ENCODE data around the gene SLC6A20. TPM values are rescaled to one million over a fixed set of nuclear protein-coding genes. Genes with fewer than 3 reads are reported as not detected.

SLC6A20 gene
- total and polyA plus RNA-seq, 2 experiments from 2014 or later, result 0.05 to 0.14 TPM

- peaks cover 77% of the 10 kb centered on the region for H3K36me3 Mint-ChIP-seq (ENCODE audit: low read depth)
- H3K4me1 Mint-ChIP-seq, result peaks cover 51% of the 10 kb centered on the region
- no peaks in the 10 kb centered on the region for H3K9me3 Mint-ChIP-seq
- Histone ChIP-seq H3K79me2 (replicated peaks; ENCODE audit: insufficient read depth) (0 out of 2 replicates have a peak, but pooled peaks cover 4% of the 10 kb centered on the region), H4K20me1 (replicated peaks; ENCODE audit: insufficient read depth) (no peaks in the 10 kb centered on the region; the same call in 1 of the 2 replicates), H3K27ac (ENCODE audit: low read depth) (peak overlapping the region; percentile 57), H2AFZ (no peak overlapping the region), H3K4me2 (peak overlapping the region; percentile 25), H3K9me2 (ENCODE audit: insufficient read depth) (no peaks in the 10 kb centered on the region), H3K36me3 (ENCODE audit: insufficient read depth) (peaks cover 52% of the 10 kb centered on the region), H3K27me3 (ENCODE audit: insufficient read depth) (no peaks in the 10 kb centered on the region), H3K4me3 (no peak overlapping the region), H3K4me1 (ENCODE audit: insufficient read depth) (peaks cover 45% of the 10 kb centered on the region), H3F3A (replicated peaks; ENCODE audit: low read depth) (no peaks in the 10 kb centered on the region)
- H3K27ac Mint-ChIP-seq, result peak overlapping the region; percentile 84
- ATAC-seq, result peak; percentile 56
- no peak for TF ChIP-seq ZNF114 (CRISPR knock-in tag; IDR thresholded peaks at IDR 0.05)
- no peak for TF ChIP-seq ZNF462 (CRISPR knock-in tag; IDR thresholded peaks at IDR 0.05)
- no peak for TF ChIP-seq EZH2phosphoT487 (IDR thresholded peaks at IDR 0.05; ENCODE audit: unreplicated experiment)
- H3K27me3 Mint-ChIP-seq (ENCODE audit: insufficient read depth, low read depth, poor library complexity), result peaks cover 10% of the 10 kb centered on the region
- DNase-seq (ENCODE audit: low spot score), result peak; percentile 32
- H3K4me3 Mint-ChIP-seq, result peak overlapping the region; percentile 17
These were observed 56.3 kb downstream of the SLC6A20 start for GRCh38 chr3:45739991-45740390.

GRCh38 chr3:45737234-45737633 lies 59.1 kb downstream of the SLC6A20 start:
- DNase-seq (ENCODE audit: low spot score), result no peak
- ATAC-seq, result peak; percentile 75
- peaks cover 81% of the 10 kb centered on the region for H3K36me3 Mint-ChIP-seq (ENCODE audit: low read depth)

More at GRCh38 chr3:45737234-45737633, 59.1 kb downstream of the SLC6A20 start:
- Histone ChIP-seq H3K27ac (ENCODE audit: low read depth) (no peak overlapping the region), H3K36me3 (ENCODE audit: insufficient read depth) (peaks cover 44% of the 10 kb centered on the region), H3K79me2 (replicated peaks; ENCODE audit: insufficient read depth) (no peaks in the 10 kb centered on the region), H2AFZ (no peak overlapping the region), H3K27me3 (ENCODE audit: insufficient read depth) (no peaks in the 10 kb centered on the region), H3K4me3 (no peak overlapping the region), H3K4me1 (ENCODE audit: insufficient read depth) (peaks cover 41% of the 10 kb centered on the region), H3K4me2 (no peak overlapping the region), H3F3A (replicated peaks; ENCODE audit: low read depth) (no peaks in the 10 kb centered on the region), H4K20me1 (replicated peaks; ENCODE audit: insufficient read depth) (no peaks in the 10 kb centered on the region; the same call in 1 of the 2 replicates), H3K9me2 (ENCODE audit: insufficient read depth) (no peaks in the 10 kb centered on the region)
- H3K4me3 Mint-ChIP-seq, result no peak overlapping the region
- no peaks in the 10 kb centered on the region for H3K9me3 Mint-ChIP-seq
- H3K4me1 Mint-ChIP-seq, result peaks cover 47% of the 10 kb centered on the region
- peak overlapping the region; percentile 31 for H3K27ac Mint-ChIP-seq
- no peak for TF ChIP-seq STAT1 (IDR thresholded peaks at IDR 0.05; ENCODE audit: unreplicated experiment)
- peak in 1 of 2 experiments; percentile 36; a peak in 2 of 4 replicates for TF ChIP-seq CTCF (conservative IDR thresholded peaks at IDR 0.05; ENCODE audit: low read depth in 2 of 2)
- peaks cover 10% of the 10 kb centered on the region for H3K27me3 Mint-ChIP-seq (ENCODE audit: insufficient read depth, low read depth, poor library complexity)
